Adrenal gland (tissue), 5 donors: ENCODE data around the gene TBL1XR1.

Experiments used
- CTCF ChIP-seq, 6 experiments: fragments of 450-650 bp in 4 of 6; fragments of 200-600 bp in 2 of 6; sonication (generic) in 1 of 6; IDR thresholded peaks; 1 replicate in 5 of 6; 2 replicates in 1 of 6; pipeline versions ENCODE4 v1.5.1 to v1.8.0; 2016 to 2021; ENCODE audit warnings: antibody characterized with exemption in 6 of 6, mild to moderate bottlenecking in 2 of 6, moderate library complexity in 1 of 6
- POLR2A ChIP-seq, 2 donors: fragments of 450-650 bp; IDR thresholded peaks; one replicate each; pipeline ENCODE4 v1.6.1; 2017; ENCODE audit warnings: antibody characterized with exemption in 2 of 2, mild to moderate bottlenecking in 2 of 2, moderate library complexity in 1 of 2
- donor health status: DM: no; HTN: no; CAD: no.

GRCh38 chr3:177186306-177186705, 11.0 kb downstream of the TBL1XR1 start:
- no peak for TF ChIP-seq CTCF (IDR thresholded peaks at IDR 0.05)
- TF ChIP-seq POLR2A (IDR thresholded peaks at IDR 0.05), result no peak
